Esophagus muscularis mucosa (tissue), 4 donors: ENCODE measurements around the gene TRMT1L. TPM values are rescaled to one million over a fixed set of nuclear protein-coding genes. Genes with fewer than 3 reads are reported as not detected.

Experiments used
- DNase-seq: peaks from one replicate; pipeline ENCODE4 v3.0.0-alpha.2; 2017; ENCODE audit errors: extremely low spot score
- H3K27ac ChIP-seq, 4 donors: fragments of 200-600 bp; sonication (generic); replicated peaks in 1 of 4; 1 replicate in 3 of 4; 2 replicates in 1 of 4; pipeline ENCODE4 v1.5.1; 2016 to 2019; ENCODE audit warnings: mild to moderate bottlenecking in 1 of 4
- H3K27me3 ChIP-seq, 4 donors: fragments of 200-600 bp; sonication (generic); one replicate each; pipeline versions ENCODE4 v1.5.1 to v1.6.0; 2016 to 2019
- H3K36me3 ChIP-seq, 4 donors: fragments of 200-600 bp; sonication (generic); one replicate each; pipeline ENCODE4 v1.5.1; 2016 to 2019
- H3K4me1 ChIP-seq, 4 donors: fragments of 200-600 bp; sonication (generic); one replicate each; pipeline ENCODE4 v1.5.1; 2016 to 2019
- H3K4me3 ChIP-seq, 4 donors: fragments of 200-600 bp; sonication (generic); 1 replicate in 2 of 4; 2 replicates in 2 of 4; pipeline ENCODE4 v1.5.1; 2016 to 2019; ENCODE audit warnings: mild to moderate bottlenecking in 4 of 4, moderate library complexity in 1 of 4
- H3K9me3 ChIP-seq, 4 donors: fragments of 200-600 bp; sonication (generic); 1 replicate in 3 of 4; 2 replicates in 1 of 4; pipeline ENCODE4 v1.5.1; 2016 to 2019
- EP300 ChIP-seq: sonication (generic); formaldehyde crosslinking; IDR thresholded peaks from one replicate; pipeline ENCODE4 v1.6.1; 2017; ENCODE audit warnings: antibody characterized with exemption
- POLR2A ChIP-seq: fragments of 450-650 bp; IDR thresholded peaks from one replicate; pipeline ENCODE4 v1.6.1; 2017; ENCODE audit warnings: antibody characterized with exemption, moderate library complexity, mild to moderate bottlenecking, low read depth
- POLR2AphosphoS5 ChIP-seq, 2 donors: sonication (generic); formaldehyde crosslinking; IDR thresholded peaks; one replicate each; pipeline ENCODE4 v1.6.1; 2017; ENCODE audit warnings: antibody characterized with exemption in 2 of 2
- WGBS: methylation state at CpG from one replicate; pipeline ENCODE4 v1.1.5; 2018; 5-methylcytosine and 5-hydroxymethylcytosine counted together
- intact Hi-C: fragments of 100-400 bp; cut with DNase I; formaldehyde crosslinking; loops from one replicate; pipeline ENCODE4 v1.15.1; 2023
- total RNA-seq, 4 donors: library from RNA; depleted of rRNA; stranded (reverse); fragments of >200 nt; gene quantifications; one replicate each; pipeline versions ENCODE4 v1.1.0 to v1.2.1, GENCODE V29; 2016
- TF ChIP-seq, protein P1 (sequence below), 3 experiments: fragments of 200-600 bp in 2 of 3; fragments of 450-650 bp in 1 of 3; sonication (generic) in 2 of 3; IDR thresholded peaks; one replicate each; pipeline ENCODE4 v1.5.1; 2017 to 2019; ENCODE audit warnings: antibody characterized with exemption in 3 of 3, mild to moderate bottlenecking in 2 of 3, moderate library complexity in 1 of 3

The TRMT1L gene
- total RNA-seq, 4 donors from 2014 or later: 11.9 to 16.6 (median 15.3) TPM

GRCh38 chr1:185080422-185080821, 76.3 kb downstream of the TRMT1L start:
- Histone ChIP-seq H3K27ac (no peak overlapping the region), H3K36me3 (no peaks in the 10 kb centered on the region), H3K4me1 (peaks cover 0 to 5% (median 0%) of the 10 kb centered on the region in 4 donors), H3K4me3 (no peak overlapping the region), H3K27me3 (no peaks in the 10 kb centered on the region), H3K9me3 (no peaks in the 10 kb centered on the region)
- TF ChIP-seq EP300 (no peak), POLR2A (no peak), POLR2AphosphoS5 (IDR thresholded peaks at IDR 0.05) (no peak)
- TF ChIP-seq, protein P1, sequence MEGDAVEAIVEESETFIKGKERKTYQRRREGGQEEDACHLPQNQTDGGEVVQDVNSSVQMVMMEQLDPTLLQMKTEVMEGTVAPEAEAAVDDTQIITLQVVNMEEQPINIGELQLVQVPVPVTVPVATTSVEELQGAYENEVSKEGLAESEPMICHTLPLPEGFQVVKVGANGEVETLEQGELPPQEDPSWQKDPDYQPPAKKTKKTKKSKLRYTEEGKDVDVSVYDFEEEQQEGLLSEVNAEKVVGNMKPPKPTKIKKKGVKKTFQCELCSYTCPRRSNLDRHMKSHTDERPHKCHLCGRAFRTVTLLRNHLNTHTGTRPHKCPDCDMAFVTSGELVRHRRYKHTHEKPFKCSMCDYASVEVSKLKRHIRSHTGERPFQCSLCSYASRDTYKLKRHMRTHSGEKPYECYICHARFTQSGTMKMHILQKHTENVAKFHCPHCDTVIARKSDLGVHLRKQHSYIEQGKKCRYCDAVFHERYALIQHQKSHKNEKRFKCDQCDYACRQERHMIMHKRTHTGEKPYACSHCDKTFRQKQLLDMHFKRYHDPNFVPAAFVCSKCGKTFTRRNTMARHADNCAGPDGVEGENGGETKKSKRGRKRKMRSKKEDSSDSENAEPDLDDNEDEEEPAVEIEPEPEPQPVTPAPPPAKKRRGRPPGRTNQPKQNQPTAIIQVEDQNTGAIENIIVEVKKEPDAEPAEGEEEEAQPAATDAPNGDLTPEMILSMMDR (IDR thresholded peaks at IDR 0.05): no peak
- no peak for DNase-seq
- intact Hi-C loops: no loop called here

- no peaks in the 10 kb centered on the region for H3K9me3 ChIP-seq
- H3K27ac ChIP-seq: no peak overlapping the region
- H3K27me3 ChIP-seq: no peaks in the 10 kb centered on the region
- TF ChIP-seq, protein P1 (IDR thresholded peaks at IDR 0.05): no peak
- TF ChIP-seq POLR2AphosphoS5 (IDR thresholded peaks at IDR 0.05): no peak
- no peaks in the 10 kb centered on the region for H3K4me1 ChIP-seq
- DNase-seq: no peak
- WGBS: 79% methylated on average over 4 of the region's 4 CpGs
- intact Hi-C loops: no loop called here
- H3K36me3 ChIP-seq: no peaks in the 10 kb centered on the region
- no peak overlapping the region for H3K4me3 ChIP-seq
Observed at GRCh38 chr1:185077374-185077773, 79.4 kb downstream of the TRMT1L start.

DNA sequence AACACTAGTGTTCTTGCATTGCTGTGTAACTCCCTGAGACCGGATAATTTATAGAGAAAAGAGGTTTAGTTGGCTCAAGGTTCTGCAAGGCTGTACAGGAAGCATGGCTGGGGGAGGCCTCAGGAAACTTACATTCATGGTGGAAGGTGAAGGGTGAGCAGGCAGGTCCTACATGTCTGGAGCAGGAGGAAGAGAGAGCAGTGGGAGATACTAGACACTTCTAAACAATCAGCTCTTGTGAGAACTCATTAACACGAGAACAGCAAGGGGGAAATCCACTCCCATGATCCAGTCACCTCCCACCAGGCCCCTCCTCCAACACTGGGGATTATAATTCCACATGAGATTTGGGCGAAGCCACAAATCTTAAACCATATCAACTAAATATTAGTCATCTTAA, 81.3 kb downstream of the TRMT1L start:
- WGBS: 94% methylated on average over 3 of the region's 3 CpGs
- no peak for DNase-seq
- no peak overlapping the region for H3K4me3 ChIP-seq
- H3K9me3 ChIP-seq: no peaks in the 10 kb centered on the region
- no peaks in the 10 kb centered on the region for H3K4me1 ChIP-seq
- no peaks in the 10 kb centered on the region for H3K36me3 ChIP-seq
- no peaks in the 10 kb centered on the region for H3K27me3 ChIP-seq
- TF ChIP-seq EP300 (no peak), POLR2A (no peak), POLR2AphosphoS5 (IDR thresholded peaks at IDR 0.05) (no peak)
- TF ChIP-seq, protein P1 (IDR thresholded peaks at IDR 0.05): no peak
- no peak overlapping the region for H3K27ac ChIP-seq
- intact Hi-C loops: no loop called here

- intact Hi-C loops: no loop called here
Observed at GRCh38 chr1:185074307-185074706, 82.4 kb downstream of the TRMT1L start.

GRCh38 chr1:185073725-185074124, 83.0 kb downstream of the TRMT1L start:
- Histone ChIP-seq H3K36me3 (no peaks in the 10 kb centered on the region), H3K27me3 (no peaks in the 10 kb centered on the region), H3K4me1 (peaks cover 0 to 4% (median 0%) of the 10 kb centered on the region in 4 donors), H3K4me3 (no peak overlapping the region), H3K27ac (no peak overlapping the region), H3K9me3 (no peaks in the 10 kb centered on the region)
- no peak for DNase-seq
- intact Hi-C loops: no loop called here
- WGBS: 92% methylated on average over 2 of the region's 2 CpGs
- TF ChIP-seq, protein P1 (IDR thresholded peaks at IDR 0.05): no peak
- TF ChIP-seq POLR2AphosphoS5 (IDR thresholded peaks at IDR 0.05) (no peak), POLR2A (no peak), EP300 (no peak)

More at GRCh38 chr1:185074307-185074706, 82.4 kb downstream of the TRMT1L start:
- Histone ChIP-seq H3K36me3 (no peaks in the 10 kb centered on the region), H3K4me1 (no peaks in the 10 kb centered on the region), H3K27ac (no peak overlapping the region), H3K27me3 (no peaks in the 10 kb centered on the region), H3K9me3 (no peaks in the 10 kb centered on the region), H3K4me3 (no peak overlapping the region)
- DNase-seq: no peak
- TF ChIP-seq, protein P1 (IDR thresholded peaks at IDR 0.05): no peak
- no peak for TF ChIP-seq POLR2A
- TF ChIP-seq EP300: no peak
- TF ChIP-seq POLR2AphosphoS5 (IDR thresholded peaks at IDR 0.05): no peak
